Tibial nerve (tissue), 4 donors: ENCODE measurements around the gene ELANE.

ENCODE experiments used
- CTCF ChIP-seq, 5 experiments: fragments of 200-600 bp in 3 of 5; fragments of 450-650 bp in 2 of 5; sonication (generic) in 3 of 5; IDR thresholded peaks; one replicate each; pipeline ENCODE4 v1.5.1; 2016 to 2019; ENCODE audit warnings: antibody characterized with exemption in 5 of 5, mild to moderate bottlenecking in 3 of 5, moderate library complexity in 2 of 5
- EP300 ChIP-seq, 2 donors: sonication (generic); formaldehyde crosslinking; IDR thresholded peaks; one replicate each; pipeline ENCODE4 v1.6.1; 2017; ENCODE audit warnings: antibody characterized with exemption in 2 of 2, mild to moderate bottlenecking in 1 of 2
- POLR2A ChIP-seq, 2 donors: fragments of 450-650 bp; IDR thresholded peaks; one replicate each; pipeline ENCODE4 v1.6.1; 2017; ENCODE audit warnings: antibody characterized with exemption in 2 of 2, mild to moderate bottlenecking in 2 of 2, moderate library complexity in 2 of 2

GRCh38 chr19:872266-872951 lies 20.3 kb downstream of the ELANE start:
- no peak for TF ChIP-seq CTCF (IDR thresholded peaks at IDR 0.05)
- TF ChIP-seq POLR2A (IDR thresholded peaks at IDR 0.05) = no peak
- TF ChIP-seq EP300 (IDR thresholded peaks at IDR 0.05) = no peak
